NCI-H2029 treated with DMSO at 0.1 percent for 48 hours (cell line): ENCODE results near the gene CIAO2A.
"Not testable (repeated sequence)": the region's sequence is repeated elsewhere in the genome, so short reads cannot be mapped to it uniquely, and the experiment has no call there.

Experiments
- DNase-seq: peaks from one replicate; lab custom pipeline; 2025; lab: John Stamatoyannopoulos, UW

Gene CIAO2A, protein sequence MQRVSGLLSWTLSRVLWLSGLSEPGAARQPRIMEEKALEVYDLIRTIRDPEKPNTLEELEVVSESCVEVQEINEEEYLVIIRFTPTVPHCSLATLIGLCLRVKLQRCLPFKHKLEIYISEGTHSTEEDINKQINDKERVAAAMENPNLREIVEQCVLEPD

DNA sequence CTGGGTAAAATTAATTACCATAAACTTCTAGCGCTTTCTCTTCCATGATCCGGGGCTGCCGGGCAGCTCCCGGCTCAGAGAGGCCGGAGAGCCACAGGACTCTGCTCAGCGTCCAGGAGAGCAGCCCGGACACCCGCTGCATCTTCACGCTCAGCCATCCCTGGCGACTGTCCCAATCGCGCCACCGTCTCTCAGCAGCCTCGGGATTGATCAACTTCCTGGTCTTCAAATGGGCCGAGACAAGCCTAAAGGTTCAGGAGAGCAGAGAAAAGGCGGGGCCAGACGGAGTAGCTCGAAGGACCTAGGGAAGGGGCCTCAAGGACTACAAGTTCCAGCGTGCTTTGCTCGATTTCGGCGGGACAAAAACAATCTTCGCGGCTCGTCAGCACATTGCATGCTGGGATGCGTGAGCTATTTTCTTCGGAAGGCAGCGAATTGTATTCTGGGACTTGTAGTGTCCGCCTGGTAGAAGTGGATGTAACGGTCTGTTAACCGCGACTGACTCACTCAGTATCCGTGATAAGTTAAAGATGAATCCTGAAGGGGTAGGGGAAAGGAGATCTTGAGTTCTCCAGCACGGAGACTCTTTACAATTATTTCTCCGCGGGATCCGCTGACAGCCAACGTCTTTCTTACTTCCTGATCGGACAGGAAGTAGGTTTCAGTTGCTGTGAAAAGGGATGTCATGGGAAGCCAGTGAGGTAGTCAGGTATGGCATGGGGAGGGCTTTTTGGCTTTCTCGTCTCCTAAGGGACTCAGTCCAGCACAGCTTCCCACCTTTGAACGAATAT is at the start of gene CIAO2A:
Gene CIAO2A, minus strand, starts transcription at position 212 of the 791 bp plus-strand sequence. Its CDS starts 70 bp downstream, at position 142.
- peak; percentile 88 for DNase-seq

DNA sequence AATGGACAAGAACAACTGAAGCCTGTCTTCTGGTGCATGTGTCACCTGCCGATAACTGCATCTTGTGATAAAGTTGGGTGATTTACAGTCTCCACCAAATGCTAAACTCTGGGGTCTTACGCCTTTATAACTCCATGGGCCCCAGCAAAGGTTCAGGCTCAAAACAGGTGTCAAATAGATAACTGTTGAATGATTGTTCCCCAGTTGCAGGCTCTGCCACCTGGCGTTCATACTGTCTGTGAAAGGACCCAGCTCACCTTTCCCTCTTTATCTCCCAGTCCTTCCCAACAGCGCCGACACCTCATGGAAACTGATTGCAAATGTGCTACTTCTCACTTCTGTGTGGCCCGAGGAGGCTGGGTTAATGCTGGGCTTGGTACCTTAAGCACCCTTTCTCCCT is 49.6 kb upstream of the CIAO2A start:
- no peak for DNase-seq

DNA sequence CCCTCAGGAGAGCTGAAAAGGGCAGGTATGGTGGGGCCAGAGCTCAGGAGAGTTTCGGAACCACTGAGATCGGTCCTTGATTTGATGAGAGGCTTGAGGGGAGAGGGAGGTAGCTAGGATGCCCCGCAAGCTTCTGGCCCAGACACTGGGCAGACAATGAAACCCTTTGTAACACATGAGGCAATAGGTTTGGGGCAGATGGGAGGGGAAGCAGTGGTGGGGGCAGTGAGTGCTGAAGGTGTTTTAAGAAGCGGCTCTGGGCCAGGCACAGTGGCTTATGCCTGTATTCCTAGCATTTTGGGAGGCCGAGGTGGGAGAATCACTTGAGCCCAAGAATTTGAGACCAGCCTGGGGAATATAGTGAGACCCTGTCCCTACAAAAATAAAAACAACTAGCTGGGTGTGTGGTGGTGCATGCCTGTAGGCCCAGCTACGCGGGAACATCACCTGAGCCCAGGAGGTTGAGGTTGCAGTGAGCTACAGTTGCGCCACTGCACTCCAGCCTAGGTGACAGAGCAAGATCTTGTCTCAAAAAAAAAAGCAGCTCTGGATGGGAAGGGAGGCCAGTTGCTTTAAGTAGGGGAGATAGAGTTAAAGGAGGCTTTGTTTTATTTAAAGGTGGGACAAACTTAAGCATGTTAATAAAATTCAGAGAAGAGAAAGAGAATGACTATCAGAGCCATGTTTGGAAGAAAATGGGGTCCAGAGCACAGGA is 48.3 kb upstream of the CIAO2A start:
- no peak for DNase-seq

DNA sequence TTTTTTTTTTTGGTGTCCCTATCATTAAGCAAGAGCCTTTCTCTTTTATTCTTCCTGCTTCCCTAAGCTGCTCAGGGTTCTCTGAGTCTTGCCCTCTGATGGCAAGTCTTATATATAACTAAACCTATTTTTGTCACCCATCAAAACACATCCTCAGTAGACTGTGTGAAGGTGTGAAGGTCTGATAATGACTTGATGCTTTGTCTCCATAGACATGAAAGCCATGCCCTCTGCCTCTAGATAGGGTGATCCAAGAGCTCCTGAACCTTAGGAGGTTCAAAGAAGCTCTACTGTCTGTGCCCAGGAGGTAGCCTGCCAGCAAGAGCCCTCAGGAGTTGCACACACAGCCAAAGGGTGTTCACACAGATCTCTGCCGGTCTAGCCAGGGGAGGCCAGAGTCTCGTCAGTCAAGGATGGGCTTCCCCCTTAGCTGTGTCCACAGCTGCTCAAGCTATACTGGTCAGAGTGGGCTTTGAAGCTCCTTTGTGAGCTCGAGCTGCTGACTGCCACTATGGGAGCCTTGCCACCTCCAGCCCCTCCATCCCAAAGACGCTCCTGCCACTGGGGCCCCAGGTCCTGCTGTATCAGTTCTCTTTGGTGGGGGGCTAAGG is 44.8 kb upstream of the CIAO2A start:
- no peak for DNase-seq

DNA sequence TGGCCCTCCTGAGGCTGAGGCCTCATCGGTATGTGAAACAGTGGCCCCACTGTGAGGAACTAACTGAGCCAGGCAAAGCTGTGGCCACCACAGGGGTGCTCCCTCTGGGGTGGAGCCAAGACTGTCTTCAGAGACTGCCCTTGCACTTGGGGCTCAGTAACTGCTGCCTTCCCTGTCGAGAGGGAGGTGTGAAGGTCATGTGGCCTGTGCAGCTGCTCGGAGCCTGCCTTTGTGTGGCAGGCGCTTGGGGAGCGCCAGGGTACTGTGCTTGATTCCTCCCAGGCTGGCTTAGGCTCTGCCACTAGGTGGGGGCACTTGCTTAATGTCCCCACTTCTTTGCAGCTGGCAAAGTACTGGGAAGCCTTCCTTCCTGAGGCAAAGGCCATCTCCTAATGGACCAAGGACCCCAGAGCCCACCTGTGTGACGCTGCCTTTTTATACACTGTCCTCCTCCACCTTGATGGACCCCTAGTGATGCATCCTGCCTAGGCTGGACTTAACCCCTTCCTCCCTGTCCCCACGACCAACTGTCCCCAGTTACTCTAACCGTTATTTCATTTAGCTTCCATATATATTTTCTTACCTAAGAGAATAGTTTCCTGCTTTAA is 43.7 kb upstream of the CIAO2A start:
- no peak for DNase-seq

DNA sequence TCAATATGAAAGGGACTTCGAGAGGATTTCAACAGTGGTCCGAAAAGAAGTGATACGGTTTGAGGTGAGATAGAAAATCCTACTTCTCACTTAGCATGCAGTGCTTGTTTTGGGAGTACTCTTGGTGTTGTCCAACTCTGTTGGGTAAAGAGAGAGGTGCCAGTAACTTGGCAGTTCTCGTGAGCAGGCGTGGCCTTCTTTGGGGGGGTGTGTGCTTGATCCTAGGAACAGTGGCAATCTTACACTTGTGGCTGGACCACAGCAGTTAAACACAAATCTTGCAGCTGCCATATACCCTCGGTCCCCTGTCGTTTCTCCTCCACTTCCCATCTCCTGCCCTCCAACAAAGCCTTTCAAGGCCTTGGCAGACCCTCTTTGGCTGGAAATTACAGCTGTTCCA is 42.7 kb upstream of the CIAO2A start:
- DNase-seq = no peak

DNA sequence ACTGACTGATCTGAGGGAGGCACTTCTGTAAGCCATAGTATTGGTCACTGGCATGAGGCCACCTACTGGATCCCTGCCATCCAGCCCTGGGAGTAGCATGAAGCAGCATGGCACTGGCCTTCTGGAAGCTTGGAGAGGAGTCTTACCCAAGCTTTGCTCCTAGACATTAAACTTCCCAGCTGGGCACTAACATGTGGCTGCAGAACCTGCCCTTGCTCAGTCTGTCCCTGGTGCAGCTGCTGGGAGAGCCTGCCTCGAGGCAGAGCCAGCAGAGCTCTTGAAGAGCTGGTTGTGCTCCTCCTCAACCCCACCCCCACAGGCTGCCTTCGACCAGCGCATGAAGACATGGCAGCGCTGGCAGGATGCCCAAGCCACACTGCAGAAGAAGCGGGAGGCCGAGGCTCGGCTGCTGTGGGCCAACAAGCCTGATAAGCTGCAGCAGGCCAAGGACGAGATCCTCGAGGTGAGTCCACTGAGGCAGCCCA is 40.7 kb upstream of the CIAO2A start:
- peak; percentile 37 for DNase-seq

DNA sequence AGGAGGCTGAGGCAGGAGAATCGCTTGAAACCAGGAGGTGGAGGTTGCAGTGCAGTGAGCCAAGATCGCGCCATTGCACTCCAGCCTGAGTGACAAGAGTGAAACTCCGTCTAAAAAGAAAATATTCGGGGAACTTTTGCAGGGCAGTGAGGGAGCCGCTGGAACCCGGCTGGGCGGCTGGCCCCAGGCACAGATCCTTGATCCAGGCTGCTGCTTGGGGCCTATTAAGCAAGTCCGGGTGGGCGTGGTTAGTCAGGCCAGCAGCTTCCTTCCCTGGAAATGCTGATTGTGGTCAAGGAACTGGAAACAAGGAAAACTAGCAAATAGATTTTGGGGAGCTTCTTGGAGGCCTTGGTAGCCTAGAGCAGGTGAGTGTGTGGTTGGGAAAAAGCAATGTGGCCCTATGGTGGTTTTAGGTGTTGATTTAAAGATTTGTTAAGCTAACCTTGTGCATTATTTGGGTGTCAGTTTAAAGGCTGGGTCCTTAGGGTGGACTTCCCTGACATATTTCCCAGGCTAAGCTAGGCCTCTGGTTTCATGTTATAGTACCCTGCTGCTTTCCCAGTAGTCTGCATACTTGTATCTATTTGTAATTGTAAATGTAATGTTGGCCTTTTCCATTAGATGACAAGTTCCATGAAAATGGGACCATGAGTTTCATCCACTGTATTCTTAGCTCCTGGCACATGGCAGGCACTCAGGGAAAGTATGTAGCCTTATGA is 40.1 kb upstream of the CIAO2A start:
- DNase-seq = no peak

DNA sequence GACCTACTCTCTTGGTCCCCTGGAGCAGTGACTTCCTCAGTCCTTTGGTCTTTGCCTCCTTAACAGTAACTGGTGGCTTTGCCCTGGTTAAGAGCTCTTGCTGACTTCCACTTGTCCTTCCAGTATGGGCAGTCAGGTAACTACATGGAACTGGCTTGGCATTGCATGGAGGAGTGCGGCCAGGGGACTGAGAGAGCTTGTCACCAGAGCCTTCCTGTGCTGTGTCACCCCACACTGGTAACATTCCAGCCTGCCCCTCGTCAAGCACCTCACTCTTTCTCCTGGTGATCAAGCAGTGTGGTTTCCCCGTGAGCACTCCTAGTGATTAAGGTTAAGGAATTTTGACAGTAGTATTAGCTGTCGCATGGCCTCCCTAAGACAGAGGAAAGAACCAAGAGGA is 38.6 kb upstream of the CIAO2A start:
- DNase-seq = no peak

DNA sequence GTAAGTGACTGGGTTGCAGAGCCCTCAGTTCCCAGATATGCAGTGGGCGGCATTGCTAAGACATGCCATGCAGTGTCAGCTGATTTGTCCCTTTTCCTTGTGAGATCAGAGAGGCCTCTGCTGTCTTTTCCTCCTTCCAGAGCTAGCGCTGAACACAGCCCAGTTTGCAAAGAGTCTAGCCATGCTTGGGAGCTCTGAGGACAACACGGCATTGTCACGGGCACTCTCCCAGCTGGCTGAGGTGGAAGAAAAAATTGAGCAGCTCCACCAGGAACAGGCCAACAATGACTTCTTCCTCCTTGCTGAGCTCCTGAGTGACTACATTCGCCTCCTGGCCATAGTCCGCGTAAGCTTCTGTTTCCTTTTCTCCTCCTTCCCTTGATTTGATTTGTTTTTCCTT is 37.9 kb upstream of the CIAO2A start:
- DNase-seq = no peak

DNA sequence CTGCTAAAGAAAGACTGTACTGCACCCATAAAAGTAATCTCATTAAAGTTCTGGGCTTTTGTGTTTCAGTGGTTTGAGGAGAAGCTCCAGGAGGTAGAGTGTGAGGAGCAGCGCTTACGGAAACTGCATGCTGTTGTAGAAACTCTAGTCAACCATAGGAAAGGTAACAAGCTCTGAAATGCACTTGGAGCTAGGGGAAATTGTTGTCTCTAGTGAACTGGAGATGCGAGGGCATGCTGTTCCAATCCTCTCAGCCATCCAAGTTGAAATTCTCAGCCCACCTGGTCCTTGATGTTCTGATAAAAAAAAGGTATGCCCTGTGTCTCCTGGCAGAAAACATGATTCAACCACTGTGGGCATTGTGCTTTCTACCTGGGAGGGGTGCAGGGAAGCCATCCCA is 36.5 kb upstream of the CIAO2A start:
- DNase-seq = no peak

DNA sequence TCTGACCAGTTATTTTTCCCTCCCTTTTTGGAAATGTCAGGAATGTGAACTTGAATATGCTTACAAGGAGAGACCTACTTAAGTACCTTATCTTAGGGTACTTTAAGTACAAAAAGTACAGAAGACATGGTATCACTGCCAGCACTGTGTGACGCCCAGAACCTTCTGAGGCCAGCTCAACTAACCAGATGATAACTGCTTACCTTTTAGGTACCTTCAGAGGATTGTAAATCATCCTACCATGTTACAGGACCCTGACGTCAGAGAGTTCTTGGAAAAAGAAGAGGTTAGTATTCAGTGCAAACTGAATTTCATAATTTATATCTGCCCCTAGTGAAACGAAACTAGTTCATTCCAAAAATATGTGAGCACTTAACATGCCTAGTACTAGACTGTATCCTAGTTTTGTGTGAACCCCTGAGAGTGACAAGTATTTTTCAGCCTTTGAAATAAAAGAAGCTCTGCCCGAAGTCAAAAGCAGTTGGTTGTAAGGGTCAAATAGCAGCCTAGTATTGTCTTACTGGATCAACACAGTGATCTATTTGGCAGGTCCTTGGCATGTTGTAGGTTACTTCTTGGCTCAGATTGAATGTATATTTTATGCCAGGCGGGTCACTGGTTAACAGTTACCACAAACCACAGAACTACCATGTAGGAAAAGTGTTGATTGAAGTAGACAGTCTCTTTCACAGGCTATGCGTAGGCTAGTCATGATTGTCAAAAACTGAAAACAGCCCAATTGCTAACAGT is 34.1 kb upstream of the CIAO2A start:
- DNase-seq = no peak

DNA sequence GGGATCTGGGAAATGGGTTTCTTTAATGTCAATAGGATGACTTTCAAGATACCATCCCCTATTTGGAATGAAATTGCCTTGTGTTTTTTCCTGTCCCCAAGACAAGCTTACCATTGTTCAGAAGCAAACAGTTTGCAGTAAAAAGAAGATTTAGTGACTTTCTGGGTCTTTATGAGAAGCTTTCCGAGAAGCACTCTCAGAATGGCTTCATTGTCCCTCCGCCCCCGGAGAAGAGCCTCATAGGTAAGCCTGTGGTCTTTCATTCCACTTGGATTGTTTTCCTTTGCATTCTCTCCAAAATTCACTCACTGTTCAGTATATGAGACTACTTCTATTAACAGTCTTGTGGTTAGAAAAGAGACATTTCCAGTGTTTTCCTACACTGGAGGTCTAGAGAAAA is 32.3 kb upstream of the CIAO2A start:
- DNase-seq = no peak

DNA sequence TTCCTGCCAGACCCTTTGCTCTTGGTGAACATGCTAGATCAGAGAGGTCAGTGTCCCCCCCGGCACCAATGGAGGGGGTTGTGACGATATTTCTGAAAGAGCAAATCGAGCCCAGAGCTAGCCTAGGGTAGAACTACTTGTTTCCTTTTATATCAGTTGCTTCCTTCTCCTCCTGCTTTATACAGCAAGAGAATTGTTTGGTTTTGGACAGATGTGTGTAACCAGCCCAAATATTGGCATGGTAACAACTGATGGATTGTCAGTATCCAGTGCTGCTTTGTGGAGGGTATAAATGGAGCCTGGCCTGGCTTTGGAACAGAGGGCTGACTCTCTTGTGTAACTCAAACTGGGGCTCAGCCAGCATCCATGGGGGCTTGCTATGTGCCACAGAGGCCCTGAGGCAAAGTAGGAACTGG is 29.3 kb upstream of the CIAO2A start:
- DNase-seq = no peak

DNA sequence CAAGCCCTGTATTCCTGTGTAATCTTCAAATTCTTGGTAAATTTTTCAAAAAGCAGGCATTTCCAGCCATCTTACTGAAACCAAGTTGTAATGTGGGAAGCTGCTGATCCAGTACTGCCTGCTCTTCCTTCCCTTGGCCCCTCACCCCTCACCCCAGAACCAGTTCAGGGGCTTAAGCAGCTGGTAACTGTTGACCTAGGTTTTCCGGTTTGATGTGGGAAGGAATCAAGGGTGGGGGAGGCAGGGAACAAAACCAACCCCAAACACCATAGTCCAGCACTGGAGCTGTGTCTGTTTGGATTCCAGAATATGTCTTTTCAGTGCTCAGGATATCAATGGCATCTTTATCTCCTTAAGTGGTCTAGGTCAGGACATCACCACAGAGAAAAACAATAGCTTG is 28.8 kb upstream of the CIAO2A start:
- no peak for DNase-seq

DNA sequence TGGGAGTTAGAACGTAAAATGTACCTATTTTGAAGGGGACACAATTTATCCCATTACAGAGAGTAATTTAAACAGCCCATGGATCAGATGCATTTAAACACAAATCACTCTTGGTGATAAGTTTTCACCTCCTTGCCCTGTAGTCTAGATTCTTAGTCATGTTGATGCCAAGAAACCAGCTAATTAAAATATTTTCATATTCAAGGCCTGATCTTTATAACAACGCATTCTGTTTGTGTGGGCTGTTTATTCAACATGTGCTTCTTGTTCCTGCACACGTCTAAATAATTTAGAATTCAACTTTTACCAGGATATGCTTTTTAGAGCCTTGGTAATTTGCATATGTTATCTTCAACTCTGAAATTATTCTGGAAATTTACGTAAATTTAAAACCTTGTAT is 28.0 kb upstream of the CIAO2A start:
- DNase-seq = no peak

DNA sequence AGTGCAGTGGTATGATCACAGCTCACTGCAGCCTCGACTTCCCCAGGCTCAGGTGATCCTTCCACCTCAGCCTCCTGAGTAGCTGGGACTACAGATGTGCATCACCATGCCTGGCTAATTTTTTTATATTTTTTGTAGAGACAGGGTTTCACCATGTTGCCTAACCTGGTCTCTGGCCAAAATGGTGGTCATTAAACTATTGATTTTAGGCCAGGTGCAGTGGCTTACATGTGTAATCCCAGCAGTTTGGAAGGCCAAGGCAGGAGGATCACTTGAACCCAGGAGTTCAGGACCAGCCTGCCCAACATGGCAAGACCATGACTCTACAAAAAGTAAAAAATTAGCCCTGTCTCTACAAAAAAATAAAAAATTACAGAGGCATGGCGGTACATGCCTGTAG is 26.7 kb upstream of the CIAO2A start:
- DNase-seq = not testable (repeated sequence)

DNA sequence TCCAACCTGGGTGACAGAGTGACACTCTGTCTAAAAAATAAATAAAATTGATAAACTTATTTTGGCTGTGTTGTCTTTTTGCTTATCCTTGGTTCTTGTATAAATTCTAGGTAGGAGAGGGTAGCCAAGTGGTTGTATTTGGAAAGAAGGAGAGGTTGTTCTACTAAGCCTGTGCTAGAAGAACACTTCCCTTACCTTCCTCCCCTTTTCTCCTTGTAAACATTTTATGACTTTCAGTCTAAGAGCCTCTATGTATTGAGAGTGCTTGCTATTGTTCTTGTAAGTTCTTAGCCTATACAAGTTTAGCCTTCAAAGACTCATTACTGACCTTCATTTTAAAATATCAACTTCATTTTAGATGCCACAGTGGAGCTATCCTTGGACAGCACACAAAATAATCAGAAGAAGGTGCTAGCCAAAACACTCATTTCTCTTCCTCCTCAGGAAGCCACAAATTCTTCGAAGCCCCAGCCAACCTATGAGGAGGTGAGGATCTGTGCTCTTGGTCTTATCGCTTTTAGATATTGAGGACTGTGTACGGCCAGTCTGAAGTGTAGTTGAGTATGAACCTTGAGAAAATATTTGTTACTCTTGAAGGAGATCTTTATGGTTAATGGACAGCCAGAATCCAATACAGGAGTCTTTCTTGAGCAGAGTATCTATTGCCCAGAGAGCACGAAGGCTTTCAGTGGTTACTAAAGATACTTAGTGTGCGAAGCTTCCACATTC is 24.3 kb upstream of the CIAO2A start:
- DNase-seq = no peak

DNA sequence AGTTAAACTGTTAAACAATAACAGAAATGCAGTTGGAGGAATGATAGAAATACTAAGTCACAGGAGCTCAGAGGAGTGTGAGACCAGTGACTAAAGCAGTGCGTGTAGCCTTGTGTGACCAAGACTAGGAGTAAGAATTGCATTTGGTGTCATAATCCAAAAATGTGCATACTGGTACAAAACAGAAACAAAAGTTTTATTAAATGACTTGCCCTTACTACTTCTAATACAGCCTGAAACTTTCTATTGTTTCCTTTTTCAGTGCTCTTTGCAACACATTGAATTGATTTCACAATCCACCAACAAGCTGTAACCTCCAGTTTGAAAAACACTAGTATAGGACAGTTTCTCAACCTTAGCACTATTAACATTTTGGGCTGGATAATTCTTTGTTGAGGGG is 19.3 kb upstream of the CIAO2A start:
- DNase-seq = no peak
